GM04504 (cell line): Measurements from ENCODE around the gene MIB1.

ENCODE experiments used
- DNase-seq: peaks from one replicate; pipeline ENCODE4 v3.0.0-alpha.2; 2012; ENCODE audit warnings: low read depth

MIB1 gene

GRCh38 chr18:21820033-21820810 lies 79.6 kb downstream of the MIB1 start:
- no peak for DNase-seq

GRCh38 chr18:21820811-21821143 lies 80.2 kb downstream of the MIB1 start:
- DNase-seq = no peak

- DNase-seq = no peak
These were observed 83.3 kb downstream of the MIB1 start for GRCh38 chr18:21823848-21824247.

GRCh38 chr18:21826196-21826595 lies 85.6 kb downstream of the MIB1 start:
- peak; percentile 18 for DNase-seq

GRCh38 chr18:21826641-21827302 lies 86.2 kb downstream of the MIB1 start:
- no peak for DNase-seq

GRCh38 chr18:21830532-21830931 lies 89.9 kb downstream of the MIB1 start:
- DNase-seq = no peak

GRCh38 chr18:21831413-21831831 lies 90.8 kb downstream of the MIB1 start:
- DNase-seq = no peak

GRCh38 chr18:21833604-21834298 lies 93.2 kb downstream of the MIB1 start:
- DNase-seq = no peak

- DNase-seq = no peak
These were observed 93.7 kb downstream of the MIB1 start for GRCh38 chr18:21834299-21834660.

GRCh38 chr18:21841570-21841969 lies 101.0 kb downstream of the MIB1 start:
- no peak for DNase-seq

GRCh38 chr18:21843341-21843740 lies 102.7 kb downstream of the MIB1 start:
- no peak for DNase-seq

GRCh38 chr18:21851327-21851961 lies 110.9 kb downstream of the MIB1 start:
- no peak for DNase-seq

GRCh38 chr18:21853016-21853415 lies 112.4 kb downstream of the MIB1 start:
- no peak for DNase-seq

- no peak for DNase-seq
These were observed 113.4 kb downstream of the MIB1 start for GRCh38 chr18:21853775-21854552.

- no peak for DNase-seq
These were observed 114.8 kb downstream of the MIB1 start for GRCh38 chr18:21855432-21855831.

- DNase-seq = no peak
These were observed 117.3 kb downstream of the MIB1 start for GRCh38 chr18:21857871-21858270.

- no peak for DNase-seq
These were observed 118.0 kb downstream of the MIB1 start for GRCh38 chr18:21858544-21858943.

GRCh38 chr18:21864386-21864785 lies 123.8 kb downstream of the MIB1 start:
- no peak for DNase-seq

- no peak for DNase-seq
These were observed 124.5 kb downstream of the MIB1 start for GRCh38 chr18:21865043-21865442.

- DNase-seq = no peak
These were observed 128.2 kb downstream of the MIB1 start for GRCh38 chr18:21868770-21869169.

GRCh38 chr18:21889570-21889969 lies 149.0 kb downstream of the MIB1 start:
- DNase-seq = no peak
